Stimulated activated naive B cell treated with anti-CD40 and anti-IgM and Interleukin-4, amounts not matched to agents 10 μg/mL and 1 μg/mL and 100 μg/mL, for 72 hours (primary cell): ENCODE data around the gene CPE.
A peak's percentile ranks its signal among the peaks of the same experiment; 100 is the strongest.
"Not testable (repeated sequence)": the region's sequence is repeated elsewhere in the genome, so short reads cannot be mapped to it uniquely, and the experiment has no call there.

ENCODE experiments used
- ATAC-seq, 2 donors: fragments of 150-1000 bp; cut with Tn5 transposase; replicated peaks; 2 replicates each; pipeline ENCODE4 v1.10.0; 2021; ENCODE audit warnings: moderate library complexity in 1 of 2
- DNase-seq: peaks from one replicate; pipeline ENCODE4 v3.0.0; 2021
- H3K27ac Mint-ChIP-seq: one replicate; pipeline ENCODE4 v1.8.0; 2022; ENCODE audit warnings: mild to moderate bottlenecking, mixed read lengths
- H3K27me3 Mint-ChIP-seq, 2 donors: one replicate each; pipeline ENCODE4 v1.8.0; 2022; ENCODE audit warnings: mixed read lengths in 2 of 2
- H3K36me3 Mint-ChIP-seq, 2 donors: one replicate each; pipeline ENCODE4 v1.8.0; 2022; ENCODE audit warnings: mixed read lengths in 2 of 2, mild to moderate bottlenecking in 1 of 2
- H3K4me1 Mint-ChIP-seq, 2 donors: one replicate each; pipeline ENCODE4 v1.8.0; 2022; ENCODE audit warnings: mixed read lengths in 2 of 2, mild to moderate bottlenecking in 1 of 2
- H3K4me3 Mint-ChIP-seq, 2 donors: one replicate each; pipeline ENCODE4 v1.8.0; 2022; ENCODE audit warnings: mild to moderate bottlenecking in 2 of 2, mixed read lengths in 2 of 2, moderate library complexity in 1 of 2
- H3K9me3 Mint-ChIP-seq, 2 donors: one replicate each; pipeline ENCODE4 v1.8.0; 2022; ENCODE audit warnings: mixed read lengths in 2 of 2, mild to moderate bottlenecking in 1 of 2

The CPE gene

DNA sequence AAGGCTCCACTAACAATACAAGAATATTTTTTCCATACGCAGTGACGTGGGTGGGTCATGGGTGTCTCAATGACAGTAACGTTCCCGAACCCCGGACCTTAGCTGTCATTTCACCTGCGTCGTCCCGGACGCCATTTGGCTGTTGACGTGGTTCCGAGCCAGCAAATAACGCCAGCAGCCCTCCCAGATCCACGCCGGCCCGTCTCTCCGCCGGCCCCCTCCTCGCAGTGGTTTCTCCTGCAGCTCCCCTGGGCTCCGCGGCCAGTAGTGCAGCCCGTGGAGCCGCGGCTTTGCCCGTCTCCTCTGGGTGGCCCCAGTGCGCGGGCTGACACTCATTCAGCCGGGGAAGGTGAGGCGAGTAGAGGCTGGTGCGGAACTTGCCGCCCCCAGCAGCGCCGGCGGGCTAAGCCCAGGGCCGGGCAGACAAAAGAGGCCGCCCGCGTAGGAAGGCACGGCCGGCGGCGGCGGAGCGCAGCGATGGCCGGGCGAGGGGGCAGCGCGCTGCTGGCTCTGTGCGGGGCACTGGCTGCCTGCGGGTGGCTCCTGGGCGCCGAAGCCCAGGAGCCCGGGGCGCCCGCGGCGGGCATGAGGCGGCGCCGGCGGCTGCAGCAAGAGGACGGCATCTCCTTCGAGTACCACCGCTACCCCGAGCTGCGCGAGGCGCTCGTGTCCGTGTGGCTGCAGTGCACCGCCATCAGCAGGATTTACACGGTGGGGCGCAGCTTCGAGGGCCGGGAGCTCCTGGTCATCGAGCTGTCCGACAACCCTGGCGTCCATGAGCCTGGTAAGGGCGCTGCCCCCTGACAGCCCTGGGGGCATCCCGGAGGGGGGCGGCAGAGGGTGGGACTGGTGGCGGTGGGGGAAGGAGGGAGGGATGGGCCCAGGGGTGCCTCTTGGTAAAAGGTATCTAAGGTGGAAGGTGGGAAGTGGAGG is at the start of gene CPE:
Gene CPE, plus strand, starts transcription at position 264 of the 933 bp plus-strand sequence. Its CDS starts 214 bp downstream, at position 478.
- H3K4me1 Mint-ChIP-seq, result peaks cover 3 to 6% of the 10 kb centered on the region in 2 donors
- peak; percentile 63 for DNase-seq
- peaks cover 37 to 60% of the 10 kb centered on the region in 2 donors for H3K27me3 Mint-ChIP-seq
- H3K9me3 Mint-ChIP-seq, result peaks cover 2 to 7% of the 10 kb centered on the region in 2 donors
- peak within 1 kb of the TSS; percentile 53 for H3K27ac Mint-ChIP-seq
- H3K36me3 Mint-ChIP-seq, result no peaks in the 10 kb centered on the region
- peak within 1 kb of the TSS; percentile 87 to 89 for H3K4me3 Mint-ChIP-seq
- peak; percentile 99 for ATAC-seq

DNA sequence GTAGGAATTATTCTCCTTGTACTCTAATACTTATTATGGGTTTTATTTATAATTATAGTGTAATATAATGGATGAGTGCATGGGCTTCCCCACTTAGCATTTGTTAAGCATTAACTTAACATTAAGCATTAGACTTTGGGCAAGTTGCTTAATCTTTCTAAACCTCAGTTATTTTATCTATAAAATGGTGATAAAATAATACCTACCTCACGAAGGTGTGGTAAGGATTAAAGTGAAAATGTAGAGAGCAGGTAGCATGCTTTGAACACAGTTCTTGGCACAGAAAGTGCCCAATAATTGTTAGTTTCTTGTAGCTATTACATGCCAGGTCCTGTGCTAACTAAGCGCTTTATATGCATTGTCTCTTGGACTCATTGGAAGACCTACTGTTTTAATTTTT is 48.7 kb upstream of the CPE start:
- Mint-ChIP-seq H3K27ac (peak overlapping the region; percentile 33), H3K4me3 (peak overlapping the region; percentile 53 to 69), H3K36me3 (peaks cover 24 to 38% of the 10 kb centered on the region in 2 donors), H3K27me3 (no peaks in the 10 kb centered on the region), H3K9me3 (no peaks in the 10 kb centered on the region), H3K4me1 (peaks cover 35 to 45% of the 10 kb centered on the region in 2 donors)
- no peak for DNase-seq
- ATAC-seq, result no peak

DNA sequence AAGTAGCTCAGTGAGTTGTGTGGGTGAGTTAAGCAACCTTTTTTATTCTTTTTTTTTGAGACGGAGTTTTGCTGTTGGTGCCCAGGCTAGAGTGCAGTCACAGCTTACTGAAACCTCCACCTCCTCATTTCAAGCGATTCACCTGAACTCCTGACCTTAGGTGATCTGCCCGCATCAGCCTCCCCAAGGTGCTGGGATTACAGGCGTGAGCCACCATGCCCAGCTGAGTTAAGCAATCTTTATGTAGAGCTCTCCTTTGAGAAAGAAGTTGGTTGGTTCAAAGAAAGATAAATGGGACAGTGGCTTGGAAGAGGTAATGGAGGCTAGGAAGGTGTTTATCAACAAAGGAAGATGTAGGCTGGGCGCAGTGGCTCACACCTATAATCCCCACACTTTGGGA is 48.1 kb upstream of the CPE start:
- Mint-ChIP-seq H3K27ac (peak overlapping the region; percentile 33), H3K9me3 (no peaks in the 10 kb centered on the region), H3K27me3 (no peaks in the 10 kb centered on the region), H3K4me1 (peaks cover 32 to 43% of the 10 kb centered on the region in 2 donors), H3K4me3 (peak overlapping the region; percentile 52 to 53), H3K36me3 (peaks cover 28 to 39% of the 10 kb centered on the region in 2 donors)
- DNase-seq (no peak), ATAC-seq (no peak)

DNA sequence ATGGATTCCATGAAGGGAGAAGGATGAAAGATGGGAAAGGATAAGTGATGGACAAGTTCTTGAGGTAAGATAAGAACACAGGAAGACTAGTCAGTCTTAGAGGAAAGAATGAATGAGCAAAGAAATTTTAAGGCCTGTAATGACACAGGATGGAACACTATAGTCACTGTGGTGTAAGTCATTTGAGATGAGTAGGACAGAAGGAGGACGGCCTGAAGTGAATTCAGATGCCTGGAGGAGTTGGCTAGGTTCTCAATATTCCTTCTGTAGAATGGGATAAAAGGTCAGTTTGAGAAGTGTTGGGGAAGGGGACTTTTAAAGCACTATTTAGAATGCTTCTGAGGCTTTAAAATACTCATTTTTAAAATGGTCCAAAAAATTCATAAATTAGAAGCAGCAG is 47.4 kb upstream of the CPE start:
- peak overlapping the region; percentile 54 for H3K27ac Mint-ChIP-seq
- ATAC-seq (no peak), DNase-seq (no peak)
- H3K36me3 Mint-ChIP-seq, result peaks cover 29 to 39% of the 10 kb centered on the region in 2 donors
- no peaks in the 10 kb centered on the region for H3K9me3 Mint-ChIP-seq
- H3K4me3 Mint-ChIP-seq, result peak overlapping the region; percentile 52 to 53
- no peaks in the 10 kb centered on the region for H3K27me3 Mint-ChIP-seq
- peaks cover 27 to 36% of the 10 kb centered on the region in 2 donors for H3K4me1 Mint-ChIP-seq

DNA sequence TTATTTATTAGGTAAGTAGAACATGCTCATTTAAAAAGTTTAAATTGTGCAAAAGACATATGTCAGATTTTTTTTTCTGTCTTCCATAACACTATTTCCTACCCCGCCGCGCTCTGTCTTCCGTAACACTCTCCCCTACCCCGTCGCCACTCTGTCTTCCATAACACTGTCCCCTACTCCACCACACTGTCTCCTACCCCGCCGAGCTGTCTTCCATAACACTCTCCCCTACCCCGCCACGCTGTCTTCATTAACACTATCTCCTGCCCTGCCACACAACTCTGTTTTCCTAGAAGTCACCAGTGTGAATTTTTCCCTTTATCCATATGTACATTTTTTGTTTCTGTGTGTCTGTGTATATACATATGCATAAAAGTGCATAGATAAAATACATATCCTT is 47.0 kb upstream of the CPE start:
- Mint-ChIP-seq H3K27me3 (no peaks in the 10 kb centered on the region), H3K27ac (no peak overlapping the region), H3K9me3 (no peaks in the 10 kb centered on the region), H3K4me1 (peaks cover 26 to 35% of the 10 kb centered on the region in 2 donors), H3K4me3 (peak overlapping the region; percentile 52 to 57), H3K36me3 (peaks cover 29 to 42% of the 10 kb centered on the region in 2 donors)
- no peak for ATAC-seq
- DNase-seq, result no peak

DNA sequence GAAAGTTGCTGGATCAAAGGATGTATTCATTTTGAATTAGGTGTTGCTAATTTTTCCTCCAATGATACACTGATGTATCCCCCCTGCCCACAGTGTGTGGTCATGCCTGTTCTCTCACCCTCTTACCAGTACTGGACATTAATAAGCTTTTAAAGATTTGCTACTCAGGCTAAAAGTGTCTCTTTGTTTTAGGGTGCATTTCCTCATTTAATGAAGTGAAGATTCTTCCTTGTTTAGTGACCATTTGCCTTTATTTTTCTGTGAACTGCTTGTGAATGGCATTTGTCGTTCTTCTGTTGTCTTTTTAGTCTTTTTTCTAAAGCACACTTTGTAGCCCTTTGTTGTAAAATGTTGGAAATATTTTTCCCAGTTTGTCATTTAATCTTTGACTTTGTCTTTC is 46.3 kb upstream of the CPE start:
- no peak overlapping the region for H3K27ac Mint-ChIP-seq
- peaks cover 28 to 39% of the 10 kb centered on the region in 2 donors for H3K4me1 Mint-ChIP-seq

DNA sequence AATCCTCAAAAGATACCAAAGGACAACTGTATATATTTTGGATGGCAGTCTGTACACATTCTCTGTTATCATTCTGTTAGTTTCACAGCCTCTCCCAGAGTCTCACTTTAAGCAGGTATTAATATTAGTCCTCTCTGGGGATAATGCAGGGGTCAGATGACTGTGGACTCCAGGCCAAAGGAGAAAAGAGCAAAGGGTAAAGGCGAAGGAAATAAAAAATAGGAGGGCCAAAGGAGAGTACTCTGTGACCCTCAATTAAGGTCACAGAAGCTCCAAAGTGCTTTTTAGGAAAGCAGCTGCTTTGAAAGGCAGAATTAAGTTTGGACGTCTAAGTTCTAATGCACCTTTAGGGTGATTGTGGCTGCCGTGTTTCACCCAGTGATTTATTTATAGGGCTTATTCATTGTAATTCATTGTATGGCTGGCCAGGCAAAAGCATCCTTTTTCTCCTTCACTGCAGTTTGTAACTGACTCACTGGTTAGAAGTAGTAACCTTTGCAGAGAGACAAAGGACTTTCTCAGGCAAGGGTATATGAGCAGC is 43.6 kb upstream of the CPE start:
- Mint-ChIP-seq H3K4me1 (peaks cover 26 to 38% of the 10 kb centered on the region in 2 donors), H3K4me3 (no peak overlapping the region), H3K27ac (no peak overlapping the region), H3K9me3 (no peaks in the 10 kb centered on the region), H3K36me3 (peaks cover 28 to 42% of the 10 kb centered on the region in 2 donors), H3K27me3 (no peaks in the 10 kb centered on the region)
- no peak for DNase-seq
- no peak for ATAC-seq

More for the DNA sequence above, 46.3 kb upstream of the CPE start:
- peak overlapping the region; percentile 52 to 57 for H3K4me3 Mint-ChIP-seq
- no peaks in the 10 kb centered on the region for H3K9me3 Mint-ChIP-seq
- DNase-seq, result no peak
- peaks cover 31 to 44% of the 10 kb centered on the region in 2 donors for H3K36me3 Mint-ChIP-seq
- H3K27me3 Mint-ChIP-seq, result no peaks in the 10 kb centered on the region
- ATAC-seq, result no peak

DNA sequence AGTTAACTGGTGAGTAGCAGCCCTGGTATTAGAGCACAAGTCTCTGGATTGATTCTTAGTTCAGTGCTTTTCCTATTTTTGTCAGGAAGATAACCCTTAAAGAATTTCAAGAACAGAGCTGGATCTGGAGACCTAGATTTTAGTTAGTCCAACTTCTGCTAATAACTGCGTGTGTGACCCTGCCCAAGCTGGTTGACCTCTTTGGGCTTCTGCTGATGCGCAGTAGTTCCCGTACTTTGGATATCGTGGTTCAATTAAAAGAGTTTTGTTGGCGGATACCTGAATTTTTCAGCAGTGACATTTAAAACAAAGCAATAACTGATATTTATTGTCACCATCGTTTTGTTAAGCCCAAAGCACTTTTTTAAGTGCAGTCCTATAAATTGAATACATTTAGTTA is 42.1 kb upstream of the CPE start:
- DNase-seq (no peak), ATAC-seq (no peak)
- no peak overlapping the region for H3K27ac Mint-ChIP-seq
- H3K4me3 Mint-ChIP-seq, result no peak overlapping the region
- H3K9me3 Mint-ChIP-seq, result no peaks in the 10 kb centered on the region
- H3K4me1 Mint-ChIP-seq, result peaks cover 15 to 23% of the 10 kb centered on the region in 2 donors
- peaks cover 17 to 27% of the 10 kb centered on the region in 2 donors for H3K36me3 Mint-ChIP-seq
- no peaks in the 10 kb centered on the region for H3K27me3 Mint-ChIP-seq

DNA sequence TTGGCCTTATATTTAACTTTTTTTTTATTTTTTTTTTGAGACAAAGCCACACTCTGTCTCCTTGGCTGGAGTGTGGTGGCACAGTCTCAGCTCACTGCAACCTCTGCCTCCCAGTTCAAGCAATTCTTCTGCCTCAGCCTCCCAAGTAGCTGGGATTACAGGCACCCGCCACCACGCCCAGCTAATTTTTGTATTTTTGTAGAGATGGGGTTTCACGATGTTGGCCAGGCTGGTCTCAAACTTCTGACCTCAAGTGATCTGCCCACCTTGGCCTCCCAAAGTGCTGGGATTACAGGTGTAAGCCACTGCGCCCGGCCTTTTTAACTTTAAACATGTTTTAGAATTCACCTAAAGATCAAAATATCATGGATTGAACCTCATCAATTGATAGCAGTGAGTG is 36.5 kb upstream of the CPE start:
- not testable (repeated sequence) for H3K27me3 Mint-ChIP-seq, H3K9me3 Mint-ChIP-seq, ATAC-seq, H3K36me3 Mint-ChIP-seq, H3K27ac Mint-ChIP-seq, H3K4me3 Mint-ChIP-seq, DNase-seq, H3K4me1 Mint-ChIP-seq

DNA sequence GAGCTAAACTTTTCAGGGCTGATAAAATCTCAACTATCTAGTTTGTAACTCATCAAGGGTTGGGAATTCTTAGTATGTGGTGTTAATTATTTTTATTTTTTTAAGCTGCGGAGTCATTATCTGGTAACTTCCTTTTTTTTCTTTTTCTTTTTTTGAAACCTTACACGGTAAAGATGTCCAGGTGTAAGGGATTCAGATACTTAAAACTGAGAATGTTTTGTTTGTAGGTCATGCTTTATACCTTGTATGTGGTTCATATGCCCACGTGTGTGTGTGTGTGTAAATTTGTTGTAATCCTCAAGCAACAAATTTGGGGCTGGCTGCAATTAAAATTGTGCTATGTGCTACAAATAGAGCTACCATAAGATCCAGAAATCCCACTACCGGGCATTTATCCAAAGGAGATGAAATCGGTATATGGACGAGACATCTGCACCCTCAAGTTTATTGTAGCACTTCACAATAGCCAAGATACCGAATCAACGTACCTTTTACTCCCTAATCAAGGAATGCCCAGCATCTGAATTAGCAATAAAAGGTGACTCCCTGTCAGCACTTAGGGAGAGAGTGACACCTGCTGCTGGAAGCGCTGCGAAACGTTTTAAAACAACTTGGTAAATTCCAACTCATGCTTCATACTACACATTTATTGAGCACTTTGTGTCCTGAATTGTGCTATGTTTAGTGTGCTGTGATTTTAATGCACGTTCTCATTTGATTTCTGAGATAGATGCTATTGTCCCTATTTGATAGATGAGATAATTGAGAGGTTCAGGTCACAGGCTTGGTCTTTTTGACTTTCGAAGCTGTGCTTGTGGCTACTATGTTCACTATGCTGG is 35.2 kb upstream of the CPE start:
- no peak overlapping the region for H3K4me3 Mint-ChIP-seq
- DNase-seq (no peak), ATAC-seq (no peak)
- H3K27ac Mint-ChIP-seq, result peak overlapping the region; percentile 59
- H3K27me3 Mint-ChIP-seq, result no peaks in the 10 kb centered on the region
- peaks cover 4 to 7% of the 10 kb centered on the region in 2 donors for H3K36me3 Mint-ChIP-seq
- H3K4me1 Mint-ChIP-seq, result no peaks in the 10 kb centered on the region
- no peaks in the 10 kb centered on the region for H3K9me3 Mint-ChIP-seq

DNA sequence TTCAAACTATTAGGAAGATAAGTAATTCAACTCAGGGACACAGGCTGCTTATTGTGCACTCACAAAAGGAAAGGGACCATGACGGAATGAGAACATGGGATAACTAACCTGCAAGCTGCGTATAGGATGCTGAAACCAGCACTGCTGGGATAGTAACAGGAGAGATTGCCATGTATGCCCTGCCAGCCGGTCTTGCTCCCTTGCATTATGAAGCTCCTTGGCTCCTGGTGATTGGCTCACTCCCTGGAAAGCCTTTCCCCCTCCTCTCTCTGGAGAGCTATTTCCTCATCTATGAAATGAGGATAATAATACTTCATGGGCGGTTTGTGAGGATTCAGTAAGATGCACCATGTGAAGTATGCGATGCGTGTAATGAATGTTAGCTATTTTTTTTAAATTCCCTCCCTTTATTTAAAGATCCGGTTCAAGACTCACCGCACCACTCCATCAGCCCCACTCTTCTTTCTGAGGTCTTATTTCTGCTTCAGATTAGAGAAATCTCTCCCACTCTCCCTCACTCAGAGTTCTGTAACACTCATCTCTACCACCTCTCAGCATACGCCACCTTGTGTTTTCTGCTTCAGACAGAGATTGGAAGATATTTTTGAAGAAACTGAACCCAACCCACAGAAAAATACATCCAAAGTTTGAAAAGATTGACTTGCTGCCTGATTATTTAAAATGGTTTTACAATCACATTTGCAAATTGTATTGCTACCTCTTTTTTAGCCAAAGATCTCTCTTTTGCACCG is 33.0 kb upstream of the CPE start:
- ATAC-seq (no peak), DNase-seq (no peak)
- Mint-ChIP-seq H3K4me1 (no peaks in the 10 kb centered on the region), H3K27me3 (peaks cover 1 to 2% of the 10 kb centered on the region in 2 donors), H3K9me3 (no peaks in the 10 kb centered on the region), H3K36me3 (peaks cover 4 to 7% of the 10 kb centered on the region in 2 donors), H3K4me3 (no peak overlapping the region), H3K27ac (no peak overlapping the region)

DNA sequence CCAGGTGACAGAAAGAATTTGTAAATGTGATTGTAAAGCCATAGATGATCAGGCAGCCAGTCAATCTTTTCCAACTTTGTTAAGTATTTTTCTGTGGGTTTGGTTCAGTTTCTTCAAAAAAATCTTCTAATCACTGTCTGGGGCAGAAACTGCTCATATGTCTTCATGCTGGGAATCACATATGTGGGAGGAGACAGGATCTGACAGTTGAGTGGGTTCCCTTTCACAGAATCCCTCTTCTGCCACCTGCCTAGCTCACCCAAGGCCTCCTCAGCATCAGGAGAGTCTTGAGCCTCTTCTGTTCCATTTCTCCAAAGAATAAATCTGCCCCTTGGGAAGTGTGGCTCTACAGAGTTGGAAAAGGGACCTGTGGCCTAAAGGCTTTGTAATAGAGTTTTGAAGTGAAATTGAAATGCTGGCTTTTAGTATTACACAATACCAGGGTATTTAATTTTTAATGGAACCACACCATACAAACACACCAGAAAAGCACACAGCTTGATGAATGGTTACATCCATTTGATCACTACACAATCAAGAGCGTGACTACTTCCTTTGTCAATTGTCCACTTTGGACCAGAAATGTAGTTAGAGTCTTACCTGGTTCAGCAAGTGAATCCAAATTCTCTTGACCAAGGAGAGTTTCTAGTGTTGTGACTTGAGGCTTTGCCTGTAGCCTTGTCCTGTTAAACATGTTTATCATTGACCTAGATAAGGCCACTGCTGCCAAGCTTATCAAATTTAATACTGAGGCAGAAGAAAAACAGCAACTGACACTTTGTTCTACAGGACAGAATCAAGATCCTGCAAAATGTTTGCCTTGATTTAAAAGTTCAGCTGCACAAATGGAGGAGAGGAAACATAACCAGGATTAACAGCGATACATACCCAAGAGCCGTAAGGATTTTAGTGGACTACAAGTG is 30.9 kb upstream of the CPE start:
- Mint-ChIP-seq H3K4me1 (peaks cover 3 to 5% of the 10 kb centered on the region in 2 donors), H3K27me3 (peaks cover 16% of the 10 kb centered on the region in 2 donors), H3K36me3 (peaks cover 4 to 7% of the 10 kb centered on the region in 2 donors), H3K27ac (no peak overlapping the region), H3K9me3 (no peaks in the 10 kb centered on the region), H3K4me3 (no peak overlapping the region)
- no peak for DNase-seq
- ATAC-seq, result no peak
